Upper lobe of left lung (tissue), 4 donors: ENCODE results near the gene RBM4.

Experiments
- CTCF ChIP-seq, 6 experiments: fragments of 450-650 bp in 4 of 6; fragments of 200-600 bp in 2 of 6; sonication (generic) in 2 of 6; IDR thresholded peaks; one replicate each; pipeline ENCODE4 v1.5.1; 2016 to 2019; ENCODE audit warnings: antibody characterized with exemption in 6 of 6
- POLR2A ChIP-seq, 4 donors: fragments of 450-650 bp; IDR thresholded peaks; one replicate each; pipeline ENCODE4 v1.5.1; 2016 to 2017; ENCODE audit warnings: antibody characterized with exemption in 4 of 4, mild to moderate bottlenecking in 2 of 4
- POLR2AphosphoS5 ChIP-seq, 2 donors: sonication (generic); formaldehyde crosslinking; IDR thresholded peaks; one replicate each; pipeline ENCODE4 v1.5.1; 2017; ENCODE audit warnings: antibody characterized with exemption in 2 of 2

DNA sequence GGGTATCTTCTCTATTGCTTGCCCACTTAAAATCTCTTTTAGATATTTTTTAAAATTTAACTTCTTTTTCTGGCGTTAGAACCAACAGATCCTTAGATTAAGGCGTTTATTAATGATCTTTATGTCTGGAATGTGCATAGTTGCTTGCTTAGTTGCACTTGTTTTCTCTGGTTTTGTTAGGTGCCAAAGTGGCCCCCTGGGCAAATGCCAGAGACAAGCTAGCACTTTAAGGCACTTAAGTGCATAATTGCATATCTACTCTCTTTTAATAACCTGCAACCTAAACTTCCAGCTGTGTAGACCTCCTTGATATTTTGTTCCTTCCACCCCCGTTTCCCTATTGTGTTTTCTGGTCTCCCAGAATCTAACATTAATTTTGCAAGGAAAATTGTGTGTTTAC is 3.3 kb downstream of the RBM4 start:
- TF ChIP-seq CTCF (IDR thresholded peaks at IDR 0.05) (no peak), POLR2A (IDR thresholded peaks at IDR 0.05) (no peak), POLR2AphosphoS5 (IDR thresholded peaks at IDR 0.05) (no peak)
